Sigmoid colon (tissue), 4 donors: ENCODE results near the gene ABCA2.

Experiments used
- EP300 ChIP-seq, 4 donors: sonication (generic); formaldehyde crosslinking; IDR thresholded peaks; one replicate each; pipeline ENCODE4 v1.6.1; 2017; ENCODE audit warnings: antibody characterized with exemption in 4 of 4
- POLR2A ChIP-seq, 2 donors: fragments of 450-650 bp; IDR thresholded peaks; one replicate each; pipeline ENCODE4 v1.6.1; 2016; ENCODE audit warnings: antibody characterized with exemption in 2 of 2, mild to moderate bottlenecking in 2 of 2, moderate library complexity in 2 of 2
- TF ChIP-seq, protein P1 (sequence below), 4 experiments: fragments of 450-650 bp in 3 of 4; fragments of 200-600 bp in 1 of 4; IDR thresholded peaks; one replicate each; pipeline ENCODE4 v1.5.1; 2016 to 2019; ENCODE audit warnings: antibody characterized with exemption in 4 of 4, mild to moderate bottlenecking in 3 of 4, moderate library complexity in 2 of 4

- TF ChIP-seq, protein P1, sequence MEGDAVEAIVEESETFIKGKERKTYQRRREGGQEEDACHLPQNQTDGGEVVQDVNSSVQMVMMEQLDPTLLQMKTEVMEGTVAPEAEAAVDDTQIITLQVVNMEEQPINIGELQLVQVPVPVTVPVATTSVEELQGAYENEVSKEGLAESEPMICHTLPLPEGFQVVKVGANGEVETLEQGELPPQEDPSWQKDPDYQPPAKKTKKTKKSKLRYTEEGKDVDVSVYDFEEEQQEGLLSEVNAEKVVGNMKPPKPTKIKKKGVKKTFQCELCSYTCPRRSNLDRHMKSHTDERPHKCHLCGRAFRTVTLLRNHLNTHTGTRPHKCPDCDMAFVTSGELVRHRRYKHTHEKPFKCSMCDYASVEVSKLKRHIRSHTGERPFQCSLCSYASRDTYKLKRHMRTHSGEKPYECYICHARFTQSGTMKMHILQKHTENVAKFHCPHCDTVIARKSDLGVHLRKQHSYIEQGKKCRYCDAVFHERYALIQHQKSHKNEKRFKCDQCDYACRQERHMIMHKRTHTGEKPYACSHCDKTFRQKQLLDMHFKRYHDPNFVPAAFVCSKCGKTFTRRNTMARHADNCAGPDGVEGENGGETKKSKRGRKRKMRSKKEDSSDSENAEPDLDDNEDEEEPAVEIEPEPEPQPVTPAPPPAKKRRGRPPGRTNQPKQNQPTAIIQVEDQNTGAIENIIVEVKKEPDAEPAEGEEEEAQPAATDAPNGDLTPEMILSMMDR (IDR thresholded peaks at IDR 0.05), result no peak
- TF ChIP-seq EP300 (IDR thresholded peaks at IDR 0.05) (no peak), POLR2A (IDR thresholded peaks at IDR 0.05) (no peak)
Measured at GRCh38 chr9:137021568-137021978, 6.5 kb downstream of the ABCA2 start.
